Measurements from ENCODE around the gene CSRNP2. TPM values are rescaled to one million over a fixed set of nuclear protein-coding genes. Genes with fewer than 3 reads are reported as not detected.
A peak's percentile ranks its signal among the peaks of the same experiment; 100 is the strongest.

Gene CSRNP2
- total and polyA plus RNA-seq, 2 of the 13 experiments (the other 11 are each of a cell fraction or from before 2014, with no cell fraction given) = 4.8 to 7.3 TPM

DNA sequence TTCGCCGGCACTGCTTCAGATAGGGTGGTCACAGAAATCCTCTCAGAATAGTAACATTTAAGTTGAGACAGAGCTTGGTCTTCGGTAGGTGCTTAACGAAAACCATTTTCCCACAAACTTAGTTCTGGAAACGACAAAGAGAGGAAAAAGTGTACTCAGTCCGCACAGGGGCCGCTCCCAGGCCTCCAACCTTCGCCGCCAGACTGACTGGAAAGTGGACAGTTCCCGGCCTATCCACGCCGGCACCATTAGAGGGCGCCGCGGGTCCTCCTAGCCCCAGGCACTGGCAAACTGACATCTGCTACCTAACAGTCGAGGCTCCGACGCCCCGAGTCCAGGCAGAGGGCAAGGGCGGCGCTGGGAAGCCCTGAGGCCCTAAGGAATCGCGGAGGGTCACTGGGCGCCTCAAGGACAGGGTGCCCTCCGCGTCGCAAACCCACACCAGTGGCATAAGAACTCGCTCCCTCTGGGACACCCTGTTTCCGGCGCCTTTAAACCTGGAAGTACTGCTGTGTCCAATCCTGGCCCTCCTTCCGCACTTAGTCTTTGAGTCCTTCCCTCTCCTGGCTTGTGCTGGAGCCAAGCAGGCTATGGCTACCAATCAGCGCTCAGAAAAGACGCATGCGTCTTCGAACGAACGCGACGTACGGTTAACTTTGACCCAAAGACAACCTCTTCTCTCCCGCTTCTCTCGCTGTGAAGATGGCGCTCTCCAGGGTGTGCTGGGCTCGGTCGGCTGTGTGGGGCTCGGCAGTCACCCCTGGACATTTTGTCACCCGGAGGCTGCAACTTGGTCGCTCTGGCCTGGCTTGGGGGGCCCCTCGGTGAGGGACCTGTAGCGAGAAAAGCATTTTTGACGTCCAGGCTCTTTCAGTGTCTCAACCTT is 35.5 kb downstream of the CSRNP2 start, which contains the start of gene LETMD1 (continued):
- TF ChIP-seq, protein P1, sequence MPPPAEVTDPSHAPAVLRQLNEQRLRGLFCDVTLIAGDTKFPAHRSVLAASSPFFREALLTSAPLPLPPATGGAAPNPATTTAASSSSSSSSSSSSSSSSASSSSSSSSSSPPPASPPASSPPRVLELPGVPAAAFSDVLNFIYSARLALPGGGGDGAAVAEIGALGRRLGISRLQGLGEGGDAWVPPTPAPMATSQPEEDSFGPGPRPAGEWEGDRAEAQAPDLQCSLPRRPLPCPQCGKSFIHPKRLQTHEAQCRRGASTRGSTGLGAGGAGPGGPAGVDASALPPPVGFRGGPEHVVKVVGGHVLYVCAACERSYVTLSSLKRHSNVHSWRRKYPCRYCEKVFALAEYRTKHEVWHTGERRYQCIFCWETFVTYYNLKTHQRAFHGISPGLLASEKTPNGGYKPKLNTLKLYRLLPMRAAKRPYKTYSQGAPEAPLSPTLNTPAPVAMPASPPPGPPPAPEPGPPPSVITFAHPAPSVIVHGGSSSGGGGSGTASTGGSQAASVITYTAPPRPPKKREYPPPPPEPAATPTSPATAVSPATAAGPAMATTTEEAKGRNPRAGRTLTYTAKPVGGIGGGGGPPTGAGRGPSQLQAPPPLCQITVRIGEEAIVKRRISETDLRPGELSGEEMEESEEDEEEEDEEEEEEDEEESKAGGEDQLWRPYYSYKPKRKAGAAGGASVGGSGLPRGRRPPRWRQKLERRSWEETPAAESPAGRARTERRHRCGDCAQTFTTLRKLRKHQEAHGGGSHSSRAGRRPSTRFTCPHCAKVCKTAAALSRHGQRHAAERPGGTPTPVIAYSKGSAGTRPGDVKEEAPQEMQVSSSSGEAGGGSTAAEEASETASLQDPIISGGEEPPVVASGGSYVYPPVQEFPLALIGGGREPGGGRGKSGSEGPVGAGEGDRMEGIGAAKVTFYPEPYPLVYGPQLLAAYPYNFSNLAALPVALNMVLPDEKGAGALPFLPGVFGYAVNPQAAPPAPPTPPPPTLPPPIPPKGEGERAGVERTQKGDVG (CRISPR knock-in tag; IDR thresholded peaks at IDR 0.05; ENCODE audit: borderline replicate concordance) = no peak
- TF ChIP-seq ZNF136 (CRISPR knock-in tag; IDR thresholded peaks at IDR 0.05; ENCODE audit: low read depth) = 0 out of 2 replicates have a peak, but pooled peaks have one; percentile 83
- peak; percentile 88 to 89 for TF ChIP-seq POLR2A (IDR thresholded peaks at IDR 0.05; ENCODE audit: insufficient read depth in 1 of 2, low read depth in 2 of 2, low read length in 2 of 2)
- TF ChIP-seq MYNN (CRISPR knock-in tag; IDR thresholded peaks at IDR 0.05; ENCODE audit: low read depth) = no peak
- TF ChIP-seq ZSCAN31 (CRISPR knock-in tag; IDR thresholded peaks at IDR 0.05; ENCODE audit: low read depth) = no peak
- no peak for TF ChIP-seq JUNB (CRISPR knock-in tag; IDR thresholded peaks at IDR 0.05; ENCODE audit: borderline replicate concordance)
- TF ChIP-seq, protein P2, sequence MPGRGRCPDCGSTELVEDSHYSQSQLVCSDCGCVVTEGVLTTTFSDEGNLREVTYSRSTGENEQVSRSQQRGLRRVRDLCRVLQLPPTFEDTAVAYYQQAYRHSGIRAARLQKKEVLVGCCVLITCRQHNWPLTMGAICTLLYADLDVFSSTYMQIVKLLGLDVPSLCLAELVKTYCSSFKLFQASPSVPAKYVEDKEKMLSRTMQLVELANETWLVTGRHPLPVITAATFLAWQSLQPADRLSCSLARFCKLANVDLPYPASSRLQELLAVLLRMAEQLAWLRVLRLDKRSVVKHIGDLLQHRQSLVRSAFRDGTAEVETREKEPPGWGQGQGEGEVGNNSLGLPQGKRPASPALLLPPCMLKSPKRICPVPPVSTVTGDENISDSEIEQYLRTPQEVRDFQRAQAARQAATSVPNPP (CRISPR knock-in tag; IDR thresholded peaks at IDR 0.05) = peak; percentile 69; the same call in 1 of the 2 replicates
- TF ChIP-seq ZNF563 (CRISPR knock-in tag; IDR thresholded peaks at IDR 0.05) = peak; percentile 74; the same call in 1 of the 2 replicates
- no peak for TF ChIP-seq ZNF280D (CRISPR knock-in tag; IDR thresholded peaks at IDR 0.05)
- TF ChIP-seq, protein P3, sequence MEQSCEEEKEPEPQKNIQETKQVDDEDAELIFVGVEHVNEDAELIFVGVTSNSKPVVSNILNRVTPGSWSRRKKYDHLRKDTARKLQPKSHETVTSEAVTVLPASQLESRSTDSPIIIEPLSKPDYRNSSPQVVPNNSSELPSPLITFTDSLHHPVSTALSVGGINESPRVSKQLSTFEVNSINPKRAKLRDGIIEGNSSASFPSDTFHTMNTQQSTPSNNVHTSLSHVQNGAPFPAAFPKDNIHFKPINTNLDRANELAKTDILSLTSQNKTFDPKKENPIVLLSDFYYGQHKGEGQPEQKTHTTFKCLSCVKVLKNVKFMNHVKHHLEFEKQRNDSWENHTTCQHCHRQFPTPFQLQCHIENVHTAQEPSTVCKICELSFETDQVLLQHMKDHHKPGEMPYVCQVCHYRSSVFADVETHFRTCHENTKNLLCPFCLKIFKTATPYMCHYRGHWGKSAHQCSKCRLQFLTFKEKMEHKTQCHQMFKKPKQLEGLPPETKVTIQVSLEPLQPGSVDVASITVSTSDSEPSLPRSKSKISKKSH (CRISPR knock-in tag; IDR thresholded peaks at IDR 0.05; ENCODE audit: borderline replicate concordance) = peak; percentile 9; the same call in 1 of the 2 replicates
- no peak for TF ChIP-seq ZNF256 (CRISPR knock-in tag; conservative IDR thresholded peaks at IDR 0.05)
- TF ChIP-seq ZNF773 (CRISPR knock-in tag; IDR thresholded peaks at IDR 0.05; ENCODE audit: borderline replicate concordance) = peak; percentile 51; the same call in 1 of the 2 replicates
- TF ChIP-seq SP5 (CRISPR knock-in tag; IDR thresholded peaks at IDR 0.05; ENCODE audit: borderline replicate concordance, low read depth) = no peak
- TF ChIP-seq ELF1 (CRISPR knock-in tag; IDR thresholded peaks at IDR 0.05) = peak; percentile 93
- TF ChIP-seq THAP7 (CRISPR knock-in tag; IDR thresholded peaks at IDR 0.05) = peak; percentile 81
- TF ChIP-seq ZFP36L1 (CRISPR knock-in tag; IDR thresholded peaks at IDR 0.05) = peak; percentile 56; the same call in 1 of the 2 replicates

All from HepG2 (cell line).